ENCODE measurements around the gene FTSJ3.
"Not testable (repeated sequence)": the region's sequence is repeated elsewhere in the genome, so short reads cannot be mapped to it uniquely, and the experiment has no call there.

FTSJ3 gene

GRCh38 chr17:63855185-63855584, 27.7 kb upstream of the FTSJ3 start:
- DNase-seq (ENCODE audit: low read depth): no peak
- H3K9ac ChIP-seq (ENCODE audit: low read length): no peak overlapping the region

GRCh38 chr17:63854709-63855108, 27.2 kb upstream of the FTSJ3 start:
- Histone ChIP-seq H3K4me3 (ENCODE audit: low read length) (no peak overlapping the region), H3K9me3 (ENCODE audit: control insufficient read depth, low read length) (no peaks in the 10 kb centered on the region), H3K27me3 (replicated peaks; ENCODE audit: control insufficient read depth, insufficient read depth, low read length) (no peaks in the 10 kb centered on the region), H3K4me1 (ENCODE audit: control insufficient read depth, insufficient read depth, low read length) (no peaks in the 10 kb centered on the region), H3K9ac (ENCODE audit: low read length) (no peak overlapping the region), H3K36me3 (ENCODE audit: control insufficient read depth, insufficient read depth, low read length, severe bottlenecking) (no peaks in the 10 kb centered on the region)
- DNase-seq (ENCODE audit: low read depth): no peak

More at GRCh38 chr17:63855185-63855584, 27.7 kb upstream of the FTSJ3 start:
- Histone ChIP-seq H3K27me3 (replicated peaks; ENCODE audit: control insufficient read depth, insufficient read depth, low read length) (no peaks in the 10 kb centered on the region), H3K4me3 (ENCODE audit: low read length) (no peak overlapping the region), H3K36me3 (ENCODE audit: control insufficient read depth, insufficient read depth, low read length, severe bottlenecking) (no peaks in the 10 kb centered on the region), H3K9me3 (ENCODE audit: control insufficient read depth, low read length) (no peaks in the 10 kb centered on the region), H3K4me1 (ENCODE audit: control insufficient read depth, insufficient read depth, low read length) (no peaks in the 10 kb centered on the region)

GRCh38 chr17:63853260-63853659, 25.8 kb upstream of the FTSJ3 start:
- Histone ChIP-seq H3K9me3 (ENCODE audit: control insufficient read depth, low read length) (no peaks in the 10 kb centered on the region), H3K9ac (ENCODE audit: low read length) (no peak overlapping the region), H3K36me3 (ENCODE audit: control insufficient read depth, insufficient read depth, low read length, severe bottlenecking) (no peaks in the 10 kb centered on the region), H3K4me3 (ENCODE audit: low read length) (no peak overlapping the region), H3K27me3 (replicated peaks; ENCODE audit: control insufficient read depth, insufficient read depth, low read length) (no peaks in the 10 kb centered on the region), H3K4me1 (ENCODE audit: control insufficient read depth, insufficient read depth, low read length) (no peaks in the 10 kb centered on the region)
- DNase-seq (ENCODE audit: low read depth): no peak

- Histone ChIP-seq H3K9ac (ENCODE audit: low read length) (no peak overlapping the region), H3K36me3 (ENCODE audit: control insufficient read depth, insufficient read depth, low read length, severe bottlenecking) (no peaks in the 10 kb centered on the region), H3K9me3 (ENCODE audit: control insufficient read depth, low read length) (no peaks in the 10 kb centered on the region), H3K4me1 (ENCODE audit: control insufficient read depth, insufficient read depth, low read length) (no peaks in the 10 kb centered on the region), H3K27me3 (replicated peaks; ENCODE audit: control insufficient read depth, insufficient read depth, low read length) (no peaks in the 10 kb centered on the region), H3K4me3 (ENCODE audit: low read length) (no peak overlapping the region)
- no peak for DNase-seq (ENCODE audit: low read depth)
These were observed 22.9 kb upstream of the FTSJ3 start for GRCh38 chr17:63850401-63850800.

GRCh38 chr17:63848834-63849689, 21.6 kb upstream of the FTSJ3 start:
- no peaks in the 10 kb centered on the region for H3K27me3 ChIP-seq (replicated peaks; ENCODE audit: control insufficient read depth, insufficient read depth, low read length)
- H3K36me3 ChIP-seq (ENCODE audit: control insufficient read depth, insufficient read depth, low read length, severe bottlenecking): no peaks in the 10 kb centered on the region
- DNase-seq (ENCODE audit: low read depth): peak; percentile 92
- H3K4me1 ChIP-seq (ENCODE audit: control insufficient read depth, insufficient read depth, low read length): peaks cover 4% of the 10 kb centered on the region
- H3K9ac ChIP-seq (ENCODE audit: low read length): peak overlapping the region; percentile 82
- peak overlapping the region; percentile 65 for H3K4me3 ChIP-seq (ENCODE audit: low read length)
- no peaks in the 10 kb centered on the region for H3K9me3 ChIP-seq (ENCODE audit: control insufficient read depth, low read length)

- Histone ChIP-seq H3K4me1 (ENCODE audit: control insufficient read depth, insufficient read depth, low read length) (peaks cover 9% of the 10 kb centered on the region), H3K9ac (ENCODE audit: low read length) (no peak overlapping the region), H3K36me3 (ENCODE audit: control insufficient read depth, insufficient read depth, low read length, severe bottlenecking) (no peaks in the 10 kb centered on the region), H3K4me3 (ENCODE audit: low read length) (no peak overlapping the region), H3K27me3 (replicated peaks; ENCODE audit: control insufficient read depth, insufficient read depth, low read length) (no peaks in the 10 kb centered on the region), H3K9me3 (ENCODE audit: control insufficient read depth, low read length) (no peaks in the 10 kb centered on the region)
- DNase-seq (ENCODE audit: low read depth): no peak
These were observed 20.2 kb upstream of the FTSJ3 start for GRCh38 chr17:63847525-63848249.

GRCh38 chr17:63845509-63845908, 18.0 kb upstream of the FTSJ3 start:
- no peak overlapping the region for H3K9ac ChIP-seq (ENCODE audit: low read length)
- H3K4me3 ChIP-seq (ENCODE audit: low read length): no peak overlapping the region
- DNase-seq (ENCODE audit: low read depth): no peak
- H3K9me3 ChIP-seq (ENCODE audit: control insufficient read depth, low read length): no peaks in the 10 kb centered on the region
- H3K36me3 ChIP-seq (ENCODE audit: control insufficient read depth, insufficient read depth, low read length, severe bottlenecking): no peaks in the 10 kb centered on the region
- peaks cover 17% of the 10 kb centered on the region for H3K4me1 ChIP-seq (ENCODE audit: control insufficient read depth, insufficient read depth, low read length)
- H3K27me3 ChIP-seq (replicated peaks; ENCODE audit: control insufficient read depth, insufficient read depth, low read length): no peaks in the 10 kb centered on the region

GRCh38 chr17:63843910-63844677, 16.6 kb upstream of the FTSJ3 start:
- Histone ChIP-seq H3K9me3 (ENCODE audit: control insufficient read depth, low read length) (no peaks in the 10 kb centered on the region), H3K4me1 (ENCODE audit: control insufficient read depth, insufficient read depth, low read length) (peaks cover 30% of the 10 kb centered on the region), H3K9ac (ENCODE audit: low read length) (peak overlapping the region; percentile 90), H3K36me3 (ENCODE audit: control insufficient read depth, insufficient read depth, low read length, severe bottlenecking) (no peaks in the 10 kb centered on the region), H3K27me3 (replicated peaks; ENCODE audit: control insufficient read depth, insufficient read depth, low read length) (no peaks in the 10 kb centered on the region), H3K4me3 (ENCODE audit: low read length) (peak overlapping the region; percentile 84)
- no peak for DNase-seq (ENCODE audit: low read depth)

GRCh38 chr17:63843387-63843888, 16.0 kb upstream of the FTSJ3 start:
- H3K36me3 ChIP-seq (ENCODE audit: control insufficient read depth, insufficient read depth, low read length, severe bottlenecking); H3K9me3 ChIP-seq (ENCODE audit: control insufficient read depth, low read length); H3K27me3 ChIP-seq (replicated peaks; ENCODE audit: control insufficient read depth, insufficient read depth, low read length): not testable (repeated sequence)
- H3K4me1 ChIP-seq (ENCODE audit: control insufficient read depth, insufficient read depth, low read length): peaks cover 35% of the 10 kb centered on the region
- DNase-seq (ENCODE audit: low read depth): peak; percentile 45
- peak overlapping the region; percentile 90 for H3K9ac ChIP-seq (ENCODE audit: low read length)
- peak overlapping the region; percentile 84 for H3K4me3 ChIP-seq (ENCODE audit: low read length)

GRCh38 chr17:63842540-63843386, 15.3 kb upstream of the FTSJ3 start, which contains the start of gene SMARCD2:
Gene SMARCD2 (minus strand): TSS chr17:63842685. CDS start chr17:63842674, 11 bp downstream.
- Histone ChIP-seq H3K27me3 (replicated peaks; ENCODE audit: control insufficient read depth, insufficient read depth, low read length) (no peaks in the 10 kb centered on the region), H3K4me1 (ENCODE audit: control insufficient read depth, insufficient read depth, low read length) (peaks cover 42% of the 10 kb centered on the region), H3K36me3 (ENCODE audit: control insufficient read depth, insufficient read depth, low read length, severe bottlenecking) (no peaks in the 10 kb centered on the region), H3K4me3 (ENCODE audit: low read length) (peak within 1 kb of the TSS; percentile 96), H3K9me3 (ENCODE audit: control insufficient read depth, low read length) (no peaks in the 10 kb centered on the region), H3K9ac (ENCODE audit: low read length) (peak within 1 kb of the TSS; percentile 98)
- DNase-seq (ENCODE audit: low read depth): peak; percentile 99
